SU-DHL-6 (cell line): ENCODE results near the gene LDB2.

Experiments
- H2AFZ ChIP-seq: fragments of 200-600 bp; sonication (generic); 2 replicates; pipeline ENCODE4 v1.6.1; 2014; ENCODE audit warnings: low read depth, mild to moderate bottlenecking, moderate library complexity, mixed read lengths, antibody characterized with exemption, low read length; ENCODE audit not compliant: severe bottlenecking
- H3F3A ChIP-seq: fragments of 200-600 bp; shearing (Covaris generic); 2 replicates; pipeline ENCODE4 v1.6.0; 2016; ENCODE audit warnings: antibody characterized with exemption, mild to moderate bottlenecking; ENCODE audit not compliant: insufficient read depth
- H3K27ac ChIP-seq: fragments of 200-600 bp; sonication (generic); 2 replicates; pipeline ENCODE4 v1.5.1; 2016; ENCODE audit warnings: low read depth, mild to moderate bottlenecking, low read length, moderate library complexity, mixed read lengths
- H3K27me3 ChIP-seq: fragments of 200-600 bp; sonication (generic), shearing (Covaris generic); 2 replicates; pipeline ENCODE4 v1.6.0; 2014; ENCODE audit warnings: mild to moderate bottlenecking, low read length
- H3K36me3 ChIP-seq: fragments of 200-600 bp; sonication (generic); 2 replicates; pipeline ENCODE4 v1.6.1; 2014; ENCODE audit warnings: mild to moderate bottlenecking, low read length, mixed read lengths
- H3K4me2 ChIP-seq: fragments of 300-600, 200-600 bp; shearing (Covaris generic), sonication (generic); 2 replicates; pipeline ENCODE4 v1.6.0; 2014; ENCODE audit warnings: low read length, low read depth, mild to moderate bottlenecking; ENCODE audit not compliant: poor library complexity, severe bottlenecking
- H3K4me3 ChIP-seq: fragments of 200-600 bp; sonication (generic); 2 replicates; pipeline ENCODE4 v1.5.1; 2014; ENCODE audit warnings: antibody characterized with exemption, low read length, mild to moderate bottlenecking, mixed read lengths; ENCODE audit not compliant: insufficient read depth, poor library complexity, severe bottlenecking
- H3K79me2 ChIP-seq: fragments of 200-600 bp; sonication (generic); 2 replicates; pipeline ENCODE4 v1.6.1; 2014; ENCODE audit warnings: mild to moderate bottlenecking, low read length, moderate library complexity; ENCODE audit not compliant: insufficient read depth
- H3K9ac ChIP-seq: fragments of 200-600 bp; sonication (generic); 2 replicates; pipeline ENCODE4 v1.7.0; 2014; ENCODE audit warnings: mild to moderate bottlenecking, low read length
- H3K9me2 ChIP-seq: fragments of 200-600 bp; sonication (generic); replicated peaks from 2 replicates; pipeline ENCODE4 v1.6.1; 2014; ENCODE audit warnings: low read length; ENCODE audit not compliant: insufficient read depth
- H3K9me3 ChIP-seq: fragments of 200-600 bp; sonication (generic); 2 replicates; pipeline ENCODE4 v1.6.1; 2014; ENCODE audit warnings: low read length, mixed read lengths; ENCODE audit not compliant: insufficient read depth
- H4K20me1 ChIP-seq: fragments of 200-600 bp; sonication (generic); 2 replicates; pipeline ENCODE4 v1.6.1; 2014; ENCODE audit warnings: low read depth, mild to moderate bottlenecking, antibody characterized with exemption, low read length, moderate library complexity, mixed read lengths
- CTCF ChIP-seq: fragments of 200-600 bp; sonication (generic); IDR thresholded peaks from one replicate; pipeline ENCODE4 v1.5.1; 2017; ENCODE audit warnings: antibody characterized with exemption, mild to moderate bottlenecking, low read length, moderate library complexity; ENCODE audit not compliant: insufficient read depth, poor library complexity, severe bottlenecking
- EZH2phosphoT487 ChIP-seq: fragments of 200-600 bp; sonication (generic), shearing (Covaris generic); conservative IDR thresholded peaks from 2 replicates; pipeline ENCODE4 v1.6.1; 2018; ENCODE audit warnings: mild to moderate bottlenecking, antibody characterized with exemption, low read length, moderate library complexity, mixed read lengths

Gene LDB2

GRCh38 chr4:16860516-16860915 lies 37.9 kb downstream of the LDB2 start:
- TF ChIP-seq CTCF, result no peak
- TF ChIP-seq EZH2phosphoT487, result no peak
- Histone ChIP-seq H3K79me2 (no peaks in the 10 kb centered on the region), H3K4me2 (no peak overlapping the region), H3F3A (no peaks in the 10 kb centered on the region), H3K9me2 (no peaks in the 10 kb centered on the region), H3K9ac (no peak overlapping the region), H3K9me3 (no peaks in the 10 kb centered on the region), H4K20me1 (no peaks in the 10 kb centered on the region), H2AFZ (no peak overlapping the region), H3K27me3 (no peaks in the 10 kb centered on the region), H3K36me3 (no peaks in the 10 kb centered on the region), H3K27ac (no peak overlapping the region), H3K4me3 (no peak overlapping the region)

- Histone ChIP-seq H4K20me1 (no peaks in the 10 kb centered on the region), H3K9me2 (no peaks in the 10 kb centered on the region), H3K27ac (no peak overlapping the region), H3K9ac (no peak overlapping the region), H3K27me3 (no peaks in the 10 kb centered on the region), H3K4me2 (no peak overlapping the region), H2AFZ (no peak overlapping the region), H3K36me3 (no peaks in the 10 kb centered on the region), H3K79me2 (no peaks in the 10 kb centered on the region), H3K4me3 (no peak overlapping the region), H3F3A (no peaks in the 10 kb centered on the region), H3K9me3 (no peaks in the 10 kb centered on the region)
- TF ChIP-seq EZH2phosphoT487, result no peak
- TF ChIP-seq CTCF, result no peak
These were observed 39.4 kb downstream of the LDB2 start for GRCh38 chr4:16859031-16859430.

DNA sequence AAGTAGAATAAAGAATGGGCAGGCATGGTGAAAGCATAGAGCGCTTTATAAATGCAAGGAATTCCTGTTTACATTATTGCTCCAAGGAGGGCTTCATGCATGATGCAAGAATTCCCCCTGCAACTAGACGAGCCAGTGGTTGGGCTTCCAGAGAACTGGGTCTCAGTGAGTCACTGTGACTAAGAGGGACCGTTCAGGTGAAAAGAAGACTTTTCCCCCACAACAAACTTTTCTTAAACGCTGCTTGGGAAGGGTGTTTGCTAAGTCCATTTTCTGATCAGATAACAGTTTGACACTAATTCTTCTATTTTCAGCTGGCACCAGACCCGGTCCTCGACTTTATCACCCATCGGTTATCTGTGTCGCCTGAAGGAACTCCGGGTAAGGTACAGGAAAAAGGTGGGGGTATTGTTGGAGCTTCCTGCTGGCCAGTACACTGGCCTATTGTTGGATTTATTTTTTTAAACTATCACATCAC lies 40.1 kb downstream of the LDB2 start:
- Histone ChIP-seq H2AFZ (no peak overlapping the region), H3K4me2 (no peak overlapping the region), H3K79me2 (no peaks in the 10 kb centered on the region)

More for the DNA sequence above, 40.1 kb downstream of the LDB2 start:
- H3K9ac ChIP-seq, result no peak overlapping the region
- no peak overlapping the region for H3K4me3 ChIP-seq
- H3K27ac ChIP-seq, result no peak overlapping the region
- H3K36me3 ChIP-seq, result no peaks in the 10 kb centered on the region
- H3K27me3 ChIP-seq, result no peaks in the 10 kb centered on the region
- no peaks in the 10 kb centered on the region for H4K20me1 ChIP-seq
- no peaks in the 10 kb centered on the region for H3K9me3 ChIP-seq
- H3F3A ChIP-seq, result no peaks in the 10 kb centered on the region
- TF ChIP-seq CTCF, result no peak
- no peak for TF ChIP-seq EZH2phosphoT487
- H3K9me2 ChIP-seq, result no peaks in the 10 kb centered on the region
